IMR-90 (cell line): ENCODE measurements around the gene NOXRED1. TPM values are rescaled to one million over a fixed set of nuclear protein-coding genes. Genes with fewer than 3 reads are reported as not detected.

Experiments used
- ATAC-seq: fragments of 200-7000 bp; cut with Tn5 transposase; 2 replicates; pipeline ENCODE4 v1.9.1; 2020; ENCODE audit warnings: low read depth, mild to moderate bottlenecking, moderate library complexity
- BruUV-seq: library from RNA; stranded (reverse); fragments of 400-500 nt; replicated peaks from 2 replicates; lab custom pipeline; 2021; lab: Mats Ljungman, UMichigan
- CTCF ChIA-PET: fragments of 300-600 bp; formaldehyde crosslinking; extraction: SDS; loops from one replicate; lab custom pipeline; 2021; ENCODE audit warnings: antibody characterized with exemption; lab: Yijun Ruan, JAX
- POLR2A ChIA-PET: fragments of 300-600 bp; sonication (Branson Sonifier 250); formaldehyde crosslinking; loops from one replicate; lab custom pipeline; 2022; ENCODE audit warnings: antibody characterized with exemption; ENCODE audit not compliant: unreplicated experiment; lab: Charles Lee
- DNase-seq: peaks from one replicate; pipeline ENCODE4 v3.0.0; 2013
- H2AFZ ChIP-seq: replicated peaks from 2 replicates; pipeline ENCODE3; 2013; ENCODE audit warnings: low read length, mild to moderate bottlenecking; ENCODE audit not compliant: poor library complexity
- H2AK5ac ChIP-seq: 2 replicates; pipeline ENCODE4 v1.6.1; 2013; ENCODE audit warnings: low read depth, low read length, inconsistent platforms
- H2AK9ac ChIP-seq: replicated peaks from 2 replicates; pipeline ENCODE3; 2013; ENCODE audit warnings: mild to moderate bottlenecking, low read depth, low read length, moderate library complexity; ENCODE audit not compliant: poor library complexity
- H2BK120ac ChIP-seq: 2 replicates; pipeline ENCODE4 v1.6.1; 2013; ENCODE audit warnings: low read depth, low read length, inconsistent platforms
- H2BK15ac ChIP-seq: 3 replicates; pipeline ENCODE4 v1.6.1; 2013; ENCODE audit warnings: low read depth, low read length, inconsistent platforms
- H2BK20ac ChIP-seq: 2 replicates; pipeline ENCODE4 v1.6.1; 2013; ENCODE audit warnings: low read depth, mild to moderate bottlenecking, inconsistent platforms, low read length, moderate library complexity
- H2BK5ac ChIP-seq: 2 replicates; pipeline ENCODE4 v1.6.1; 2013; ENCODE audit warnings: mild to moderate bottlenecking, low read depth, low read length, inconsistent platforms; ENCODE audit not compliant: poor library complexity, severe bottlenecking
- H3K14ac ChIP-seq: replicated peaks from 2 replicates; pipeline ENCODE4 v1.6.1; 2013; ENCODE audit warnings: low read depth, low read length, inconsistent platforms
- H3K18ac ChIP-seq: 2 replicates; pipeline ENCODE4 v1.6.1; 2013; ENCODE audit warnings: low read depth, low read length, control low read depth
- H3K23ac ChIP-seq: 2 replicates; pipeline ENCODE4 v1.6.1; 2013; ENCODE audit warnings: low read depth, low read length, inconsistent platforms
- H3K27ac ChIP-seq: 2 replicates; pipeline ENCODE4 v1.5.1; 2013; ENCODE audit warnings: mild to moderate bottlenecking, control low read depth, low read length; ENCODE audit not compliant: insufficient read depth
- H3K27me3 ChIP-seq: 2 replicates; pipeline ENCODE4 v1.6.1; 2013; ENCODE audit warnings: low read length; ENCODE audit not compliant: control insufficient read depth, insufficient read depth
- H3K36me3 ChIP-seq: 2 replicates; pipeline ENCODE4 v1.6.1; 2013; ENCODE audit warnings: low read length, mixed read lengths; ENCODE audit not compliant: control insufficient read depth, insufficient read depth
- H3K4ac ChIP-seq: 2 replicates; pipeline ENCODE4 v1.6.1; 2013; ENCODE audit warnings: low read depth, low read length, inconsistent platforms
- H3K4me1 ChIP-seq: 2 replicates; pipeline ENCODE4 v1.6.1; 2013; ENCODE audit warnings: low read length, mixed read lengths; ENCODE audit not compliant: control insufficient read depth, insufficient read depth
- H3K4me2 ChIP-seq: 2 replicates; pipeline ENCODE4 v1.6.1; 2013; ENCODE audit warnings: low read depth, mild to moderate bottlenecking, control low read depth, low read length, moderate library complexity
- H3K4me3 ChIP-seq: 2 replicates; pipeline ENCODE4 v1.5.1; 2013; ENCODE audit warnings: low read depth, mild to moderate bottlenecking, control low read depth, low read length, moderate library complexity; ENCODE audit not compliant: insufficient read depth
- H3K56ac ChIP-seq: 2 replicates; pipeline ENCODE4 v1.6.1; 2013; ENCODE audit warnings: low read length, inconsistent platforms; ENCODE audit not compliant: insufficient read depth; ENCODE audit errors: extremely low read depth
- H3K79me1 ChIP-seq, 2 experiments: 2 replicates each; pipeline ENCODE4 v1.6.1; 2013; ENCODE audit warnings: low read length in 2 of 2, inconsistent platforms in 1 of 2, low read depth in 1 of 2
- H3K9ac ChIP-seq: 2 replicates; pipeline ENCODE4 v1.6.1; 2013; ENCODE audit warnings: low read depth, low read length, control low read depth
- H3K9me1 ChIP-seq: 2 replicates; pipeline ENCODE4 v1.6.1; 2013; ENCODE audit warnings: low read length, inconsistent platforms; ENCODE audit not compliant: insufficient read depth
- H3K9me3 ChIP-seq: 2 replicates; pipeline ENCODE4 v1.6.1; 2013; ENCODE audit warnings: low read length; ENCODE audit not compliant: control insufficient read depth, insufficient read depth
- H4K20me1 ChIP-seq: 2 replicates; pipeline ENCODE4 v1.6.1; 2013; ENCODE audit warnings: low read length, inconsistent platforms; ENCODE audit not compliant: insufficient read depth
- H4K5ac ChIP-seq: 2 replicates; pipeline ENCODE4 v1.6.1; 2013; ENCODE audit warnings: mild to moderate bottlenecking, low read depth, low read length, control low read depth
- H4K8ac ChIP-seq, 2 experiments: 2 replicates each; pipeline ENCODE4 v1.6.1; 2013; ENCODE audit warnings: low read depth in 2 of 2, low read length in 2 of 2, control low read depth in 1 of 2, inconsistent platforms in 1 of 2
- H4K91ac ChIP-seq: 2 replicates; pipeline ENCODE4 v1.6.1; 2013; ENCODE audit warnings: low read depth, low read length, inconsistent platforms; ENCODE audit not compliant: insufficient read depth
- BHLHE40 ChIP-seq: fragments of 150-350 bp; IDR thresholded peaks from 2 replicates; pipeline ENCODE4 v1.6.1; 2016; ENCODE audit warnings: mild to moderate bottlenecking, low read depth, low read length
- CEBPB ChIP-seq: IDR thresholded peaks from 2 replicates; pipeline ENCODE4 v1.6.1; 2012; ENCODE audit warnings: low read depth, low read length, improper control_type of control experiment
- CHD1 ChIP-seq: IDR thresholded peaks from 2 replicates; pipeline ENCODE4 v1.6.1; 2012; ENCODE audit warnings: low read depth, low read length, improper control_type of control experiment
- FOS ChIP-seq: fragments of 150-350 bp; IDR thresholded peaks from 2 replicates; pipeline ENCODE4 v1.6.1; 2016; ENCODE audit warnings: low read depth, low read length
- MAFK ChIP-seq: IDR thresholded peaks from 2 replicates; pipeline ENCODE4 v1.6.1; 2012; ENCODE audit warnings: low read depth, low read length, improper control_type of control experiment
- MAZ ChIP-seq: IDR thresholded peaks from 2 replicates; pipeline ENCODE4 v1.6.1; 2012; ENCODE audit warnings: low read depth, mild to moderate bottlenecking, low read length, improper control_type of control experiment, moderate library complexity, borderline replicate concordance
- MXI1 ChIP-seq: IDR thresholded peaks from 2 replicates; pipeline ENCODE4 v1.6.1; 2012; ENCODE audit warnings: low read depth, mild to moderate bottlenecking, low read length, moderate library complexity, borderline replicate concordance
- NFE2L2 ChIP-seq: fragments of 150-350 bp; IDR thresholded peaks from 2 replicates; pipeline ENCODE4 v1.6.1; 2016; ENCODE audit warnings: low read depth, mild to moderate bottlenecking, low read length
- POLR2A ChIP-seq: IDR thresholded peaks from 2 replicates; pipeline ENCODE4 v1.6.1; 2012; ENCODE audit warnings: mild to moderate bottlenecking, low read depth, low read length
- RAD21 ChIP-seq: IDR thresholded peaks from 2 replicates; pipeline ENCODE4 v1.6.1; 2012; ENCODE audit warnings: low read length, improper control_type of control experiment
- RCOR1 ChIP-seq: IDR thresholded peaks from 2 replicates; pipeline ENCODE4 v1.6.1; 2012; ENCODE audit warnings: mild to moderate bottlenecking, low read length, improper control_type of control experiment; ENCODE audit not compliant: insufficient replicate concordance
- RFX5 ChIP-seq: IDR thresholded peaks from 2 replicates; pipeline ENCODE4 v1.8.0; 2012; ENCODE audit warnings: low read depth, mild to moderate bottlenecking, low read length, moderate library complexity
- SMC3 ChIP-seq: fragments of 150-350 bp; IDR thresholded peaks from 2 replicates; pipeline ENCODE4 v1.6.1; 2016; ENCODE audit warnings: low read depth, mild to moderate bottlenecking, antibody characterized with exemption, low read length, moderate library complexity
- WGBS, 2 experiments: methylation state at CpG; one replicate each; pipeline versions ENCODE4 v1.1.5 to v1.1.7; 2013; ENCODE audit warnings: missing lambda C conversion rate in 2 of 2; ENCODE audit not compliant: insufficient read length in 1 of 2; ENCODE audit errors: extremely low coverage in 2 of 2; 5-methylcytosine and 5-hydroxymethylcytosine counted together
- dilution Hi-C: fragments of 300-500 bp; cut with HindIII; formaldehyde crosslinking; loops from one replicate; pipeline ENCODE4 v1.14.3; 2018; ENCODE audit warnings: low sequenced_read_pairs; ENCODE audit not compliant: unreplicated experiment
- in situ Hi-C: fragments of 300-500 bp; cut with MboI; formaldehyde crosslinking; loops from 3 replicates; pipeline ENCODE4 v1.14.3; 2019; ENCODE audit warnings: low sequenced_read_pairs, inconsistent platforms, mixed read lengths
- intact Hi-C: fragments of 100-400 bp; cut with micrococcal nuclease; formaldehyde crosslinking; loops from 2 replicates; pipeline ENCODE4 v1.10.0; 2022
- polyA plus RNA-seq, 3 experiments: library from polyadenylated mRNA; depleted of rRNA; stranded (reverse); fragments of >200 nt; gene quantifications; 2 replicates each; pipeline ENCODE4 v1.2.3, GENCODE V29; 2012; ENCODE audit warnings: low replicate concordance in 1 of 3
- total RNA-seq: library from RNA; depleted of rRNA; stranded (reverse); fragments of >200 nt; gene quantifications from 2 replicates; pipeline ENCODE4 v1.2.3, GENCODE V29; 2012
- TF ChIP-seq, protein P1 (sequence below): fragments of 150-350 bp; IDR thresholded peaks from 2 replicates; pipeline ENCODE4 v1.6.1; 2017; ENCODE audit warnings: mild to moderate bottlenecking, antibody characterized with exemption, low read length, low read depth
- TF ChIP-seq, protein P2 (sequence below): fragments of 150-350 bp; IDR thresholded peaks from 2 replicates; pipeline ENCODE4 v1.6.1; 2016; ENCODE audit warnings: low read depth, mild to moderate bottlenecking, low read length, moderate library complexity, borderline replicate concordance
- TF ChIP-seq, protein P3 (sequence below): conservative IDR thresholded peaks from 2 replicates; pipeline ENCODE4 v1.5.1; 2012; ENCODE audit warnings: mild to moderate bottlenecking, low read depth, low read length, improper control_type of control experiment

NOXRED1 gene
- total and polyA plus RNA-seq, 2 of the 4 experiments (the other 2 are of a cell fraction): under 0.01 to 0.14 TPM

- no peak overlapping the region for H2BK120ac ChIP-seq
- H4K20me1 ChIP-seq: no peaks in the 10 kb centered on the region
- BruUV-seq: no TSS peak
- in situ Hi-C loops: loop anchor here (10.0 kb wide), 1 partner anchor 247 kb away; no protein-coding TSS in a partner anchor
- no peak overlapping the region for H4K8ac ChIP-seq
- H3K9ac ChIP-seq: no peak overlapping the region
- CTCF ChIA-PET: interaction anchor here (0.7 to 2.2 kb wide), 2 partner anchors 8 to 293 kb away, joined by 3 to 8 read pairs; partner anchors contain the start of gene SNW1
- no peak overlapping the region for H3K18ac ChIP-seq
- no peaks in the 10 kb centered on the region for H3K9me3 ChIP-seq
- H3K14ac ChIP-seq: no peak overlapping the region
- H3K4me2 ChIP-seq: no peak overlapping the region
- no peak overlapping the region for H2BK5ac ChIP-seq
- no peak overlapping the region for H4K91ac ChIP-seq
- H3K4me3 ChIP-seq: no peak overlapping the region
- no peaks in the 10 kb centered on the region for H3K4me1 ChIP-seq
- H2AK9ac ChIP-seq: no peak overlapping the region
- dilution Hi-C loops: no loop called here
- H3K36me3 ChIP-seq: peaks cover 36% of the 10 kb centered on the region
- H2AK5ac ChIP-seq: no peak overlapping the region
- 0 out of 4 replicates have a peak, but pooled peaks cover 0 to 7% of the 10 kb centered on the region in 2 experiments for H3K79me1 ChIP-seq
- no peak overlapping the region for H3K27ac ChIP-seq
- no peak overlapping the region for H2BK20ac ChIP-seq
- H3K56ac ChIP-seq: no peak overlapping the region
- POLR2A ChIA-PET: interaction anchor here (0.6 to 0.7 kb wide), 2 partner anchors 72 to 1289 kb away, joined by 4 to 16 read pairs; no protein-coding TSS in a partner anchor
- no peak for ATAC-seq
- intact Hi-C loops: no loop called here
- H3K9me1 ChIP-seq: no peaks in the 10 kb centered on the region; the same call in 1 of the 2 replicates
- no peak overlapping the region for H3K4ac ChIP-seq
- DNase-seq: no peak
- 100% methylated on average over 1 of the region's 5 CpGs; no CpG with 5 or more reads in 1 of the 2 experiments for WGBS, 2 experiments
- no peak overlapping the region for H4K5ac ChIP-seq
- H2BK15ac ChIP-seq: no peak overlapping the region
- no peak overlapping the region for H2AFZ ChIP-seq
- no peak overlapping the region for H3K23ac ChIP-seq
- peaks cover 1% of the 10 kb centered on the region; the same call in 1 of the 2 replicates for H3K27me3 ChIP-seq
- TF ChIP-seq RCOR1: no peak
- no peak for TF ChIP-seq BHLHE40
- no peak for TF ChIP-seq SMC3
- no peak for TF ChIP-seq RFX5
- TF ChIP-seq NFE2L2: no peak
- TF ChIP-seq CEBPB: no peak
- TF ChIP-seq, protein P1, sequence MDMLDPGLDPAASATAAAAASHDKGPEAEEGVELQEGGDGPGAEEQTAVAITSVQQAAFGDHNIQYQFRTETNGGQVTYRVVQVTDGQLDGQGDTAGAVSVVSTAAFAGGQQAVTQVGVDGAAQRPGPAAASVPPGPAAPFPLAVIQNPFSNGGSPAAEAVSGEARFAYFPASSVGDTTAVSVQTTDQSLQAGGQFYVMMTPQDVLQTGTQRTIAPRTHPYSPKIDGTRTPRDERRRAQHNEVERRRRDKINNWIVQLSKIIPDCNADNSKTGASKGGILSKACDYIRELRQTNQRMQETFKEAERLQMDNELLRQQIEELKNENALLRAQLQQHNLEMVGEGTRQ: no peak
- TF ChIP-seq FOS: no peak
- TF ChIP-seq POLR2A: no peak
- no peak for TF ChIP-seq CHD1
- no peak for TF ChIP-seq MXI1
- TF ChIP-seq, protein P2, sequence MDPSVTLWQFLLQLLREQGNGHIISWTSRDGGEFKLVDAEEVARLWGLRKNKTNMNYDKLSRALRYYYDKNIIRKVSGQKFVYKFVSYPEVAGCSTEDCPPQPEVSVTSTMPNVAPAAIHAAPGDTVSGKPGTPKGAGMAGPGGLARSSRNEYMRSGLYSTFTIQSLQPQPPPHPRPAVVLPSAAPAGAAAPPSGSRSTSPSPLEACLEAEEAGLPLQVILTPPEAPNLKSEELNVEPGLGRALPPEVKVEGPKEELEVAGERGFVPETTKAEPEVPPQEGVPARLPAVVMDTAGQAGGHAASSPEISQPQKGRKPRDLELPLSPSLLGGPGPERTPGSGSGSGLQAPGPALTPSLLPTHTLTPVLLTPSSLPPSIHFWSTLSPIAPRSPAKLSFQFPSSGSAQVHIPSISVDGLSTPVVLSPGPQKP: no peak
- TF ChIP-seq RAD21: no peak
- no peak for TF ChIP-seq MAFK
- TF ChIP-seq, protein P3, sequence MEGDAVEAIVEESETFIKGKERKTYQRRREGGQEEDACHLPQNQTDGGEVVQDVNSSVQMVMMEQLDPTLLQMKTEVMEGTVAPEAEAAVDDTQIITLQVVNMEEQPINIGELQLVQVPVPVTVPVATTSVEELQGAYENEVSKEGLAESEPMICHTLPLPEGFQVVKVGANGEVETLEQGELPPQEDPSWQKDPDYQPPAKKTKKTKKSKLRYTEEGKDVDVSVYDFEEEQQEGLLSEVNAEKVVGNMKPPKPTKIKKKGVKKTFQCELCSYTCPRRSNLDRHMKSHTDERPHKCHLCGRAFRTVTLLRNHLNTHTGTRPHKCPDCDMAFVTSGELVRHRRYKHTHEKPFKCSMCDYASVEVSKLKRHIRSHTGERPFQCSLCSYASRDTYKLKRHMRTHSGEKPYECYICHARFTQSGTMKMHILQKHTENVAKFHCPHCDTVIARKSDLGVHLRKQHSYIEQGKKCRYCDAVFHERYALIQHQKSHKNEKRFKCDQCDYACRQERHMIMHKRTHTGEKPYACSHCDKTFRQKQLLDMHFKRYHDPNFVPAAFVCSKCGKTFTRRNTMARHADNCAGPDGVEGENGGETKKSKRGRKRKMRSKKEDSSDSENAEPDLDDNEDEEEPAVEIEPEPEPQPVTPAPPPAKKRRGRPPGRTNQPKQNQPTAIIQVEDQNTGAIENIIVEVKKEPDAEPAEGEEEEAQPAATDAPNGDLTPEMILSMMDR: no peak
- no peak for TF ChIP-seq MAZ
Observed at GRCh38 chr14:77467801-77468200, 44.5 kb upstream of the NOXRED1 start.
